ENCODE data around the gene RNU7-1.

DNA sequence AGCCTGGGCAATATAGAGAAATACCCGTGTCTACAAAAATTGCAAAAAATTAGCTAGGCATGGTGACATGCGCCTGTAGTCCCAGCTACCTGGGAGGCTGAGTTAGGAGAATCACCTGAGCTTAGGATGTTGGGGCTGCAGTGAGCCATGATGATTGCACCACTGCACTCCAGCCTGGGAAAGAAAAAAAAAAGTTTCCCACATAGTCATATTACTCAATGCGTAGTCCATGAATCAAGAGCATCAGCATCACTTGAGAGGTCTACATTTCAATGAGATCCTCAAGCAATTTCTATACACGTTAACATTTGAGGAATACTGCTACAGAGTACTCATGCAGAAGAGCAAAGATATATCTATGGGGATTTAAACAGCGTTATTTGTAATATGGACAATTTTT, 44.2 kb upstream of the RNU7-1 start:
- TF ChIP-seq EZH2 (IDR thresholded peaks at IDR 0.05; ENCODE audit: insufficient read depth, poor library complexity, severe bottlenecking) (no peak), EZH2phosphoT487 (IDR thresholded peaks at IDR 0.05; ENCODE audit: insufficient read depth, low read depth) (no peak)
